HEK293 (cell line): ENCODE results near the gene DIDO1.

ENCODE experiments used
- CTCF ChIA-PET: fragments of 350-600 bp; formaldehyde crosslinking; extraction: SDS; loops from one replicate; lab custom pipeline; 2021; ENCODE audit warnings: antibody characterized with exemption; lab: Yijun Ruan, JAX
- POLR2A ChIA-PET: fragments of 300-600 bp; formaldehyde crosslinking; extraction: SDS; loops from one replicate; lab custom pipeline; 2020; ENCODE audit warnings: antibody characterized with exemption, inconsistent platforms; lab: Yijun Ruan, JAX
- H3K27ac ChIP-seq: fragments of 200-500 bp; sonication (Bioruptor generic); 2 replicates; pipeline ENCODE4 v1.5.1; 2014; ENCODE audit warnings: low read depth, low read length, control low read depth, inconsistent platforms; ENCODE audit errors: extremely low read depth
- H3K36me3 ChIP-seq, 2 experiments: fragments of 200-500 bp in 1 of 2; sonication (Bioruptor generic) in 1 of 2; 1 replicate in 1 of 2; 2 replicates in 1 of 2; pipeline ENCODE4 v1.5.1; 2014 to 2017; ENCODE audit warnings: inconsistent platforms in 2 of 2, low read length in 2 of 2; ENCODE audit not compliant: control insufficient read depth in 2 of 2, insufficient read depth in 1 of 2
- H3K4me1 ChIP-seq: fragments of 200-500 bp; sonication (Bioruptor generic); 2 replicates; pipeline ENCODE4 v1.5.1; 2014; ENCODE audit warnings: mild to moderate bottlenecking, low read length, inconsistent platforms; ENCODE audit not compliant: control insufficient read depth, insufficient read depth
- H3K4me3 ChIP-seq: 2 replicates; pipeline ENCODE4 v1.5.1; 2011; ENCODE audit warnings: low read depth, mild to moderate bottlenecking, control low read depth, low read length, moderate library complexity
- H3K9me3 ChIP-seq: fragments of 200-500 bp; sonication (Bioruptor generic); 2 replicates; pipeline ENCODE4 v1.5.1; 2014; ENCODE audit warnings: low read depth, low read length, inconsistent platforms; ENCODE audit not compliant: control insufficient read depth, insufficient read depth
- KLF7 ChIP-seq: fragments of 450-650 bp; formaldehyde crosslinking; IDR thresholded peaks from 2 replicates; pipeline ENCODE4 v1.5.1; 2016; ENCODE audit warnings: missing biosample characterization, missing genetic modification characterization, borderline replicate concordance
- MYNN ChIP-seq: fragments of 450-650 bp; formaldehyde crosslinking; IDR thresholded peaks from 2 replicates; pipeline ENCODE4 v1.5.1; 2016; ENCODE audit warnings: missing biosample characterization, missing genetic modification characterization, borderline replicate concordance
- REPIN1 ChIP-seq: fragments of 450-650 bp; formaldehyde crosslinking; IDR thresholded peaks from 2 replicates; pipeline ENCODE4 v1.5.1; 2017; ENCODE audit warnings: missing biosample characterization, missing genetic modification characterization, low read depth
- SP3 ChIP-seq: fragments of 450-650 bp; formaldehyde crosslinking; IDR thresholded peaks from 2 replicates; pipeline ENCODE4 v1.5.1; 2016; ENCODE audit warnings: missing biosample characterization, missing genetic modification characterization
- YY2 ChIP-seq: fragments of 450-650 bp; formaldehyde crosslinking; IDR thresholded peaks from 2 replicates; pipeline ENCODE4 v1.5.1; 2016; ENCODE audit warnings: missing biosample characterization, missing genetic modification characterization
- ZBTB8A ChIP-seq: fragments of 450-650 bp; formaldehyde crosslinking; IDR thresholded peaks from 2 replicates; pipeline ENCODE4 v1.5.1; 2016; ENCODE audit warnings: missing biosample characterization, missing genetic modification characterization
- ZIC2 ChIP-seq: fragments of 450-650 bp; formaldehyde crosslinking; IDR thresholded peaks from 2 replicates; pipeline ENCODE4 v1.5.1; 2016; ENCODE audit warnings: missing biosample characterization, missing genetic modification characterization
- ZNF148 ChIP-seq: fragments of 450-650 bp; formaldehyde crosslinking; IDR thresholded peaks from 2 replicates; pipeline ENCODE4 v1.5.0; 2017; ENCODE audit warnings: missing biosample characterization, missing genetic modification characterization, borderline replicate concordance
- ZNF211 ChIP-seq: fragments of 450-650 bp; formaldehyde crosslinking; IDR thresholded peaks from 2 replicates; pipeline ENCODE4 v1.5.1; 2016; ENCODE audit warnings: low read depth, missing biosample characterization, missing genetic modification characterization
- ZNF280D ChIP-seq: fragments of 450-650 bp; formaldehyde crosslinking; IDR thresholded peaks from 2 replicates; pipeline ENCODE4 v1.5.1; 2016; ENCODE audit warnings: missing biosample characterization, missing genetic modification characterization
- ZNF362 ChIP-seq: fragments of 450-650 bp; formaldehyde crosslinking; IDR thresholded peaks from 2 replicates; pipeline ENCODE4 v1.5.1; 2016; ENCODE audit warnings: missing biosample characterization, missing genetic modification characterization
- ZNF521 ChIP-seq: fragments of 450-650 bp; formaldehyde crosslinking; IDR thresholded peaks from 2 replicates; pipeline ENCODE4 v1.5.1; 2017; ENCODE audit warnings: missing biosample characterization, mild to moderate bottlenecking, missing genetic modification characterization
- ZNF560 ChIP-seq: fragments of 450-650 bp; formaldehyde crosslinking; IDR thresholded peaks from 2 replicates; pipeline ENCODE4 v1.5.1; 2017; ENCODE audit warnings: missing biosample characterization, missing genetic modification characterization, borderline replicate concordance
- TF ChIP-seq, protein P1 (sequence below): fragments of 450-650 bp; formaldehyde crosslinking; IDR thresholded peaks from 2 replicates; pipeline ENCODE4 v1.5.1; 2016; ENCODE audit warnings: missing biosample characterization, missing genetic modification characterization
- TF ChIP-seq, protein P2 (sequence below): fragments of 450-650 bp; formaldehyde crosslinking; IDR thresholded peaks from 2 replicates; pipeline ENCODE4 v1.5.1; 2017; ENCODE audit warnings: missing biosample characterization, mild to moderate bottlenecking, missing genetic modification characterization, moderate library complexity

The DIDO1 gene

GRCh38 chr20:62926229-62927127 lies at the start of gene DIDO1 (continued):
- TF ChIP-seq, protein P1, sequence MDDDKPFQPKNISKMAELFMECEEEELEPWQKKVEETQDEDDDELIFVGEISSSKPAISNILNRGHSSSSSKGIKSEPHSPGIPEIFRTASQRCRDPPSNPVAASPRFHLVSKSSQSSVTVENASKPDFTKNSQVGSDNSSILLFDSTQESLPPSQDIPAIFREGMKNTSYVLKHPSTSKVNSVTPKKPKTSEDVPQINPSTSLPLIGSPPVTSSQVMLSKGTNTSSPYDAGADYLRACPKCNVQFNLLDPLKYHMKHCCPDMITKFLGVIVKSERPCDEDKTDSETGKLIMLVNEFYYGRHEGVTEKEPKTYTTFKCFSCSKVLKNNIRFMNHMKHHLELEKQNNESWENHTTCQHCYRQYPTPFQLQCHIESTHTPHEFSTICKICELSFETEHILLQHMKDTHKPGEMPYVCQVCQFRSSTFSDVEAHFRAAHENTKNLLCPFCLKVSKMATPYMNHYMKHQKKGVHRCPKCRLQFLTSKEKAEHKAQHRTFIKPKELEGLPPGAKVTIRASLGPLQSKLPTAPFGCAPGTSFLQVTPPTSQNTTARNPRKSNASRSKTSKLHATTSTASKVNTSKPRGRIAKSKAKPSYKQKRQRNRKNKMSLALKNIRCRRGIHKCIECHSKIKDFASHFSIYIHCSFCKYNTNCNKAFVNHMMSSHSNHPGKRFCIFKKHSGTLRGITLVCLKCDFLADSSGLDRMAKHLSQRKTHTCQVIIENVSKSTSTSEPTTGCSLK (tag by site-specific recombination): no peak
- no peak for TF ChIP-seq KLF7
- no peak for TF ChIP-seq ZNF148 (tag by site-specific recombination)
- TF ChIP-seq ZNF362: no peak
- no peak for TF ChIP-seq ZNF280D (tag by site-specific recombination)
- TF ChIP-seq ZNF560: no peak
- peak; percentile 37; the same call in 1 of the 2 replicates for TF ChIP-seq SP3
- TF ChIP-seq REPIN1 (tag by site-specific recombination): no peak
- no peak for TF ChIP-seq MYNN (tag by site-specific recombination)
- TF ChIP-seq YY2 (tag by site-specific recombination): peak; percentile 73
- TF ChIP-seq, protein P2, sequence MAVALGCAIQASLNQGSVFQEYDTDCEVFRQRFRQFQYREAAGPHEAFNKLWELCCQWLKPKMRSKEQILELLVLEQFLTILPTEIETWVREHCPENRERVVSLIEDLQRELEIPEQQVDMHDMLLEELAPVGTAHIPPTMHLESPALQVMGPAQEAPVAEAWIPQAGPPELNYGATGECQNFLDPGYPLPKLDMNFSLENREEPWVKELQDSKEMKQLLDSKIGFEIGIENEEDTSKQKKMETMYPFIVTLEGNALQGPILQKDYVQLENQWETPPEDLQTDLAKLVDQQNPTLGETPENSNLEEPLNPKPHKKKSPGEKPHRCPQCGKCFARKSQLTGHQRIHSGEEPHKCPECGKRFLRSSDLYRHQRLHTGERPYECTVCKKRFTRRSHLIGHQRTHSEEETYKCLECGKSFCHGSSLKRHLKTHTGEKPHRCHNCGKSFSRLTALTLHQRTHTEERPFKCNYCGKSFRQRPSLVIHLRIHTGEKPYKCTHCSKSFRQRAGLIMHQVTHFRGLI: no peak
- peak; percentile 62 for TF ChIP-seq ZBTB8A (tag by site-specific recombination)
- no peak for TF ChIP-seq ZNF211
- TF ChIP-seq, all 188 proteins: peak for 27

DNA sequence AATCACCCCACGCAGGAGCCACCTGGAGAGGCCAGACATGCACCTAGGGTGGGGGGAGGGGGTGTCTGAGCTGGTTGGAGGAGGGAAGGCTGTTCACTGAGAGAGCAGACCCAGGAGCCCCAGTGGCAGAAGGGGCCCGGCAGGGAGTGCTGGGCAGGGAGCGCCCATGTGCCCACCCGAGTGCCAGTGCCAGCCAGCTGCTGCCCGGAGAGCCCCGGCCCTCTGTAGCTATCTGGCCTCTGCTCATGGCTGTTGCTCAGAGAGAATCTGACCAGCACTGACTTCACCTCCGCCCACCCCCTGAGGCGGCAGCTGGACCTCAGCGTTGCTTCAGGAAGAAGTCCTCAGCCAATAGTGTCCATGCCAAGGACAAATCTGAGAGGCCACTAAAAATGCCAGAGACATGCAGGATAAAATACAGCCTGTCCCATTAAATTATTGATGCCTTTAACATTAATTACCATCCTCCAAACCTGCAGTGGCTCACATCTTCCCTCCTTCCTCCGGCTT lies 49.0 kb upstream of the DIDO1 start:
- Histone ChIP-seq H3K27ac (no peak overlapping the region), H3K4me3 (no peak overlapping the region), H3K9me3 (no peaks in the 10 kb centered on the region)
- POLR2A ChIA-PET: no interaction called here
- no peak for TF ChIP-seq ZNF521 (tag by site-specific recombination)
- TF ChIP-seq ZIC2 (tag by site-specific recombination): 0 out of 2 replicates have a peak, but pooled peaks have one; percentile 27
- TF ChIP-seq, all 188 proteins: peak for 1
- H3K4me1 ChIP-seq: no peaks in the 10 kb centered on the region
- no peaks in the 10 kb centered on the region for H3K36me3 ChIP-seq
- CTCF ChIA-PET: interaction anchor here (0.7 to 1.2 kb wide), 2 partner anchors 37 to 72 kb away, joined by 3 to 5 read pairs; no protein-coding TSS in a partner anchor
